NCI-H1417 treated with DMSO at 0.1 percent for 48 hours (cell line): Measurements from ENCODE around the gene RALGDS.
"Not testable (repeated sequence)": the region's sequence is repeated elsewhere in the genome, so short reads cannot be mapped to it uniquely, and the experiment has no call there.

Source experiments
- DNase-seq: peaks from one replicate; lab custom pipeline; 2025; lab: John Stamatoyannopoulos, UW

RALGDS gene

GRCh38 chr9:133067813-133068212 lies 53.2 kb downstream of the RALGDS start:
- no peak for DNase-seq

- DNase-seq = no peak
Measured at GRCh38 chr9:133067006-133067405, 54.0 kb downstream of the RALGDS start.

- DNase-seq = no peak
Measured at GRCh38 chr9:133066181-133066983, 54.7 kb downstream of the RALGDS start.

GRCh38 chr9:133065070-133065388 lies 56.0 kb downstream of the RALGDS start:
- DNase-seq = no peak

GRCh38 chr9:133064241-133065069 lies 56.6 kb downstream of the RALGDS start:
- DNase-seq = no peak

GRCh38 chr9:133063500-133064231 lies 57.4 kb downstream of the RALGDS start:
- DNase-seq = no peak

- no peak for DNase-seq
Measured at GRCh38 chr9:133063159-133063499, 57.9 kb downstream of the RALGDS start.

GRCh38 chr9:133062569-133062968 lies 58.5 kb downstream of the RALGDS start:
- not testable (repeated sequence) for DNase-seq

- DNase-seq = peak; percentile 75
Measured at GRCh38 chr9:133061764-133062145, 59.3 kb downstream of the RALGDS start, which contains the start of gene CEL. Gene CEL, plus strand, starts transcription at chr9:133061981. Its CDS starts 22 bp downstream, at chr9:133062003.

GRCh38 chr9:133061019-133061763 lies 59.8 kb downstream of the RALGDS start:
- DNase-seq = not testable (repeated sequence)

- DNase-seq = no peak
Measured at GRCh38 chr9:133060417-133060841, 60.6 kb downstream of the RALGDS start.

- no peak for DNase-seq
Measured at GRCh38 chr9:133059623-133060022, 61.4 kb downstream of the RALGDS start.

- DNase-seq = no peak
Measured at GRCh38 chr9:133058550-133059320, 62.3 kb downstream of the RALGDS start.

- no peak for DNase-seq
Measured at GRCh38 chr9:133058071-133058470, 63.0 kb downstream of the RALGDS start.

- DNase-seq = no peak
Measured at GRCh38 chr9:133057553-133057952, 63.5 kb downstream of the RALGDS start.

- DNase-seq = no peak
Measured at GRCh38 chr9:133057006-133057405, 64.0 kb downstream of the RALGDS start.

- DNase-seq = no peak
Measured at GRCh38 chr9:133056533-133056932, 64.5 kb downstream of the RALGDS start.

- DNase-seq = no peak
Measured at GRCh38 chr9:133055788-133056420, 65.1 kb downstream of the RALGDS start.

- no peak for DNase-seq
Measured at GRCh38 chr9:133054966-133055365, 66.1 kb downstream of the RALGDS start.

GRCh38 chr9:133054194-133054890 lies 66.7 kb downstream of the RALGDS start:
- no peak for DNase-seq
